HG03108 (cell line): ENCODE data around the gene KLC1.

ENCODE experiments used
- ATAC-seq: cut with Tn5 transposase; IDR thresholded peaks from one replicate; pipeline ENCODE4 v1.9.1; 2021; ENCODE audit warnings: moderate library complexity; ENCODE audit not compliant: unreplicated experiment

The KLC1 gene

DNA sequence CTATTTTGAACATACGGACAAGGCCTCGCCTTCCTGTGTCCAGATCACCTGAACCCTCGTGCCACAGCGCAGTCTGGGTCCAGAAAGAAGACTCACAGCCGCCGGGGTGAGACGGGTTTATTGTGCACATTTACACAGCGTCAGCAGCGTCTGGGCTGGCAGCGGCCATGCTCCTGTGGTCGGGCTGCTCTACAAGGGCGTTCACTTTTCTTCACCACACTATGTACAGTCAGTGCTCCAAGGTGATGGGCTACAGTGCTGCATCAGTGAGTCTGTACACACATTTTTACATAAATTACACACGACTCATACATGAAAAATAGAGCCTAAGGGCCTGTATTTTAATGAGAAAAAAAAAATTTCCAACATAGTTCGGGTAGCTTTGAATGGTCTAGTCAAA lies 104.6 kb downstream of the KLC1 start:
- ATAC-seq = no peak

DNA sequence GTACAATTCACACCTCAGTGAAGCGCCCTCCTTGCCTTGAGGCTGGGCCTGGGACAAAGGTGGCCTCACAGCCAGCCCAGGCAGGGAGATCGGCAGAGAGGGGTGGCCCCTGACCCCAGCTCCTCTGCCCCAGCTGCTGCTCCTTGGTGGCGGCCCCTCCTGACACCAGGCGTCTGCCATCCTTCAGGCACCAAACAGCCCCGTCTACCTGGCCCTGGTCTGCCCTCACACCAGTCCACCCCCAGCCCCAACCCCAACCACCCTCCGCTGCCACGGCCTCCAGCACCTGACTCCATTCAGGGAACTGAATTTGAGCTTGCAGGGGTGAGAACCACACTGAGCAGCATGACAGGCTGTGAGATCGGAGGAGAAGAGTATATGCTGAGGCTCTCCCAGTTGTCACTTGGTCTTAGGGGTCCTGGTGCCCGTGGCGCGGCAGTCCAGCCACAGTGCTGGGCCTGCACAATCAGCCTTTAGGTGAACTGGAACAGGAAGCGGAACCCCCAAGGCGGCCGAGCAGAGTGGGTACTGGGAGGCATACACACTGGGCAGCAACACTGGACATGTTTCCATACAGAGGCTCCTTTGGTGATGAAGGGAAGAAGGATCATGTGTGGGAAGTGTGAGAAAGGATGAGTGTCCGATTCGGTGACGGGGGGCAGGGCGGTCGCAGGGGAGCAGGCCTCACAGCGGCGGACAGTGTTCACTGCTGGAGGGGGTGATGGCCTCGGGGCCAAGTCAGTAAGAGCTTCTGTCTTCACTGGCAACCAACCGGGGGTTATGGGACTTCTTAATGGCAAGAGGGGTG lies 105.3 kb downstream of the KLC1 start:
- ATAC-seq = no peak

DNA sequence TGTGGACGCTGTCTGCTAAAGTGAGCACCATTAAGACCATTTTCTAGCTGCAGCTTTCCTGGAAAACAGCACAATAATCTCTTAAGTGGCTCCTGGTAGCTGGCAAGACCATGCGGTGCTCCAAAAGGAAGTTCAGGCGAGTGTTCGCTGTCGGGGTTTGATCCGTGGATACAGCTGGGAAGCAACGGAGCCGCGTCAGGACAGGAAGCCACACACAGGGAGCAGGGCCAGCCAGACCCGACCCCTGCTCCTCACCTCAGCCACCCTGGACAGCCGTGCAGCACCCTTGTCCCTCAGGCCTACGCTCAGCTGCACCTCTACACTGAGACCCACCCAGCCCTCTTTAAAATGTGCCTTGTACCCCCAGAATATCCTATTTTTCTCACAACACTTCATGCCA lies 106.0 kb downstream of the KLC1 start:
- ATAC-seq = no peak

DNA sequence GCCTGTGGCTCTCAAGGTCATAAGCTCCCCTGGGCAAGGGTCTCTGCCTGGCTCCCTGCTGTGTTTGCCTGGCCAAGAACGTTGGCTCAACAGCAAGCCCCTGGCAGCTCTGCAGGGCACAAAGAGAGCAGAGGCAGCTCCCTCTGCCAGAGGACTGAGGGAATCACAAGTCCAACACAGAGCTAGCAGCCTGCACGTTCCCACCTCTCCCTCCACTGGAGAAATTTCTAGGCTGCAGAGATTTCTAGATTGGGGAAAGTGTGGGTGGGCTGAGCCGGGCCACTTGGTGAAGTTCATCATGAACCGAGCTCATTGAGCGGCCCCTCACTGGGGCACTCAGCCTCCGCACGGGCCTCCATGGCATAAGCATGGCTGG lies 106.4 kb downstream of the KLC1 start:
- ATAC-seq = no peak

DNA sequence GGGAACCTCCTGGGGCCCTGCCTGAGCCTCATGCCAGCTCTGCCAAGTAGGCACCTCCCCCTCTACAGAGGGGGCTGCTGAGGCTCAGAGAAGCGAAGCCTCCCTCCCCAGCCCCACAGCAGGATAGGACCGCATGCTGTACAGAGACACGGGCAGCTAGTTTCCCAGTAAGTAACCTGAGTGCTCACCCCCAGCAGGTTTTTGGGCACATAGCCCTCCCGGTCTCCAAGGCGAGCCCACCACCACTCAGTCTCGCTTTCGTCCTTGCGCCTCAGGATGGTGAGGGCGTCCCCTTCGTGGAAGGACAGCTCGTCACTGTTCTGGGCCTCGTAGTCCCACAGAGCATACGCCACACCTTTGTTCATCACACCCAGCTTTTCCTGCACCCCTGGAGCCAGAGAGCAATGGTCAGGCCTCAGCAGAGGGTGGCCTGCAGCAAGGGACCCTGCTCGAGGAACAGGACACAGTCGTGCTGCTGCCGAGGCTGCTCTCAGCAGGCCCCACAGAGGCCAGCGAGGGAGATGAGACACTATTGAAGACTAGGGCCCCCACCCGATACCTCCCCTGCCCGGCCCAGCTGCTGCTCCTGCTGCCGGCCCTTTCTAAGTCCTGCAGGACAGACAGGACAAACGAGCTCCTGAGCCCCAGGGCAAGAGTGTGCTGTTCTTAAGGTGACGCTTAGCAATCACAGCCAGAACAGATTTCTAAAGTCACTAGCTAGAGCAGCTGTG lies 107.0 kb downstream of the KLC1 start:
- ATAC-seq = no peak

DNA sequence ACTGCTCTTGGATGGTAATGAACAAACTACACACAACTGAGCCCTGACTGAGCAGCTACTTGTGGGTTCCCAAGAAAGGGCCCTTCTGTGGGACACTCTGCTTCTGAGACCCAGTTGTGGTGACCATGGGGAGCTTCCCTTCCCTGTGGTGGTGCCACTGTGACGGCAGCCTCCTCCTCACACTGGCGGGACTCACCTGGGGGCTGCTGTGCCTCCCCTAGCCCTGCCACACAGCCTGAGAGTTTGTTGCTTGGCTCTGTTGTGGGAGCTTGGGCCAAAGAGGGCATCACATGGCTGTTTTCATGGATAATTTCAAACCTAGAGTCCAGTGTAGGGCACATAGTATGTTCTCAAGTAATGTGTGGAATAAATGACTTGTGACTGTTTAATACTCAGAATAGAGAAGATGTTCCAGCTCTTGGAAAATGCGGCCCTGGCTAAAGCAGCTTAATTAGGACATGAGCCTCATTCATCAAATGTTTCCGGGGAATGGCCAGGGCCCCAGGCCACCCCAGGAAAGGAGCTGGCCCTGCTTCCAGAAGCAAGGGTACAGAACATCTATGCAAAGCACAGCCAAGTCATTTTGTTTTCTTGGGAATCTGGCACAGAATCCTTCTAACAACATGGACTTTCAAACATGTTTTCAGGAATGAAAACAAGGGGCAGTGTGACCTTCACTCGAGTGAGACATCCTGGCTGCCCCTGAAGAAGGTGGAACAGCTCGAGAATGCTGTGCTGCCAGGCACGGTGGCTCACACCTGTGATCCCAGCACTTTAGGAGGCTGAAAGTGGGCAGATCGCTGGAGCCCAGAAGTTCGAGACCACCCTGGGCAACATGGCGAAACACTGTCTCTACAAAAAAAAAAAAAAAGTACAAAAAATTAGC lies 107.8 kb downstream of the KLC1 start:
- ATAC-seq = no peak

DNA sequence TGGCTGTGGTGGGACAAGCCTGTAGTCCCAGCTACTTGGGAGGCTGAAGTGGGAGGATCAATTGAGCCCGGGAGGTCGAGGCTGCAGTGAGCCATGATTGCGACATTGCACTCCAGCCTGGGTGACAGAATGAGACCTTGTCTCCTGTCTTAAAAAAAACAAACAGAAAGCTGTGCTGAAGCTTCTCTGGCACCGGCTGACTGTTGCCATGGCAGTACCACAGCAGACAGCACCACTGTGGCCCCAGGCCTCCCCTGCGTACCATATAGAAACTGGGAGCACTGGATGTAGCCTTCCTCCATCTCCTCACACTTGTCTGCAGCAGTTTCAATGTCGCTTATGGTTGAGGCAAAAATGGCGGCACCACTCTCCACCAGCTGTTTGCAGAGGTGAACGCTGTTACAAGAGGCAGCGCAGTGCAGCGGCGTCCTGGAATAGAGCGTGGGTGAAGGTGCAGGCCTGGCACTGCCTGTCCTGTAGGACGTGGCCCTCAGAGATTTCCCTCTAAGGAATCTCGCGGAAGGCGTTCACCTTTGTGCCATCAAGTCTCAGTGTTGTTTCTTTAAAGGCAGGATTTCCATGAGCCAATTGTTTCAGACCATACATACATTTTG lies 108.5 kb downstream of the KLC1 start:
- ATAC-seq = no peak

DNA sequence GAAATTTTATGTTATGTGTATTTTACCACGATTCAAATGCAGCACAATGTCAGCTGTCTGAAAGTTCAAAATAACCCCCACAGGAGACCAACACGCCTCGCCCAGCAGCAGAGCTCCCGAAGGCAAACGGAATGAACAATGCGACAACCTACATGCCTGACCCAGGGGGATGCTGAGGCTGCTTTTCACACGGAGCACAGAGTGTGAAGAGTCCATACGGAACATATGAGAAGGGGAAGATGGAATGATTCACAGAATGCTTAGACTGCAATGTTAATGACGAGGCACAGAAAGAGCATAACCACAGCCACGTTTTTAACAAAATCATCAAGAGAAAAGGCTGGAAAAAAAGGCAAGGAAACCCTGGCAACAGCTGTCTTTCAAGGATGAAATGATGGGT lies 109.2 kb downstream of the KLC1 start:
- no peak for ATAC-seq

DNA sequence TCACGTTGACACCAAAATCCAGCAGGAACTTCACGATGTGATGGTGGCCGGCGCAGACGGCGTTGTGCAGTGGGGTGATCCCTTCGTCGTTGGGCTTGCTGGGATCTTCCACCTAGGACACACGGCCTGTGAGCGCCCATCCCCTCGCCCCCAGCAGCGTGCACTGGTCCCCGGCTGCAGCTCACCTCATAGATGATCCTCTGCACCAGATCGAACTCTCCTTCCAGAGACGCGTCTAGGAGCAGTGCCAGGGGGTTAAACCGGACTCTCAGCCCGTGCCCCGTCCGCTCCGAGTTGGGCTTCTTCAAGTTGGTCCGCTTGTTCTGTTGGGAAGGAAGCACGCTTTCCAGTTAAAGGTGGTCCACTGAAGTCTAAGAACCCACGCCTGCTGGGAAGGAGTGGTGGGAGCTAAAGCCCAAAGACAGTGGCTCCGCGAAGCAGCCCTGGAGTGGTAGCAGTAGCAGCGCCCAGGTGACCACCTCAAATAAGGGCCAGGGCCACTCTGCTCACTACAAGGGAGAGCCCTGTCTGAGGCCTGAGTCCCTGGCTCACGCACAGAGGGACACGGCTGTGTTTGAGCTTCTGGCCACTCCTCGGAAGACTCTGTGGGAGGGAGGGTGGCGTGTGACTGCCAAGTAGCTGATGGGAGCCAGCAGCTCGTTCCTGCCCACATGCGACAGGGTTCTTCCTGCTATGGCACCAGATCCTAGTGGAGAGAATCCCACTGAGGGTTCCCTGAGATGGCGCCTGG lies 109.9 kb downstream of the KLC1 start:
- no peak for ATAC-seq

DNA sequence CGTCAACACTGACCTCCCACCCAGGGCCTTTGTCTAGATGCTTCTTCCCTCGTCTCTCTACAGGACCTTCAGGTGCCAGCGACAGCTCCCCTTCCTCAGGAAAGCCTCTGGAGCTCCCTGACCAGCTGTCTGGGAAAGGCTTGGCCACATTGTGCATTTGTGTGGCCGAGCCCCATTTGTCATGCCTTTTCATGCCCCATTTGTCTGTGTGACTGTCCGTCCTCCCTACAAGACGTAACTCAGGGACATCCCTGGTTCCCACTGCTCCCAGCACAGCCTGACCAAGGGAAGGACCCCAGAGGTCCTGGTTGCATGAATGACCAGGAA lies 110.4 kb downstream of the KLC1 start:
- ATAC-seq = no peak

DNA sequence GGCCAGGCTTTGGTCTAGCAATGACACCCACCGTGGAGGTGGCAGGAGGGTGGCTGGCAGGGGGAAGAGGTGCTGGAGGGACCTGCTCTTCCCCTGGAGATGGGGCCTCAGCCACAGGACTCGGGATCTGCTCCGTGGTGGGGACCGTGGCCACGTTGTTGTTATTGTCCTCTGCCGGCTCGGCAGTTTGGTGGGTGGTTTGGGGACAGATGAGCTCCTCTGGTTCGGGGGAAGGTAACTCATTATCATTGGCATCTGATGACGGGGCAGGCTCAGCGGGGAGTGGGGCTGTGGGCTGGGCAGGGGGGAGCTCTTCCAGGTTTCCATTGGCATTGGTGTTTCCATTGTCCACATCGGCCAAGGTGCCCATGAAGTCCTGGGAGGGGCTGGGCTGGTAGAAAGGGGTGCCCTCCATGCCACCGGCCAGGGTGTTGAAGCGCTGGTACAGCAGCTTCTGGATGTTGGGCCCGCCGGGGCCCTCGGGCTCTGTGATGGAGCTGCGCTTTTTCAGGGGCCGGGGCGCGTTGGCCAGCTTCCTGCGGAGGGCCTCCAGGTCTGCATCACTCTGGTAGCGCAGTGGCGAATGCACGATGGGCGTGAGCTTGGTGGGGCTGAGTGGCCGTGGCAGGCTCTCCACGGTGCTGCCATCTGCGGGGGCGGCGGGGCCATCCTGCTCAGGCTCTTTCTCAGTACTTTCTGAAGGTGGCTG lies 110.9 kb downstream of the KLC1 start:
- no peak for ATAC-seq

DNA sequence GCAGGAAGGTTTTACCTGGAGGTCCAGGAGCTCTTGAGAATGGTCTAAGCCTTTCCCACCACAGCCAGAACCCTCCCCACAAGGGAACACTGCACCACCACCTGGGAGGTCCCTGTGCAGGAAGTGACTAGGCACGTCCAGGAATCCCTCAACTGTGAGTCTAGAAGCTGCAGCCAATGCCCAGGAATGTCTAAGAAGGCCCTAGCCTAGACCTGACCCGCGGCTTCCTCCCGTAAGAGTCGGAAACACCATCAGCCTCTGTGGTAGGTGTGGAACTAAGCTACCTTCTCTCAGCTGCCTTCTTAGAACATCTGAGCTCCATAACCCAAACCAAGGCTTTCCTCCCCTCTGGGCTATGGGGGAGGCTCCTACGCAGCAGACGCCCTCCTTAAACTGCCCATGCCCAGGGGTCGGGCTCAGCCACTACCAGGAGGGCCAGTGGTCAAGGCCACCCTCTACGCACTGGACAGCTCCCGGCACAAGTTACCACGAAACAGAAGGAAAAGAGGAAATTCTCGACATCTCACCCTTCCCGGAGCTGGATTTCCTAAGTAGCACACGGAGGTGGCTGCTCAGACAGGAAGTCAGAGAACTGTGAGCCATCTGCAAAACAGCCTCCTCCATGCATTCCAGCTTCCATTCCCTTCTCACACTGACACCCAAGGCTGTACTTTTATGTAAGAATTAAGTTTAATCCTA lies 112.1 kb downstream of the KLC1 start:
- ATAC-seq = no peak

DNA sequence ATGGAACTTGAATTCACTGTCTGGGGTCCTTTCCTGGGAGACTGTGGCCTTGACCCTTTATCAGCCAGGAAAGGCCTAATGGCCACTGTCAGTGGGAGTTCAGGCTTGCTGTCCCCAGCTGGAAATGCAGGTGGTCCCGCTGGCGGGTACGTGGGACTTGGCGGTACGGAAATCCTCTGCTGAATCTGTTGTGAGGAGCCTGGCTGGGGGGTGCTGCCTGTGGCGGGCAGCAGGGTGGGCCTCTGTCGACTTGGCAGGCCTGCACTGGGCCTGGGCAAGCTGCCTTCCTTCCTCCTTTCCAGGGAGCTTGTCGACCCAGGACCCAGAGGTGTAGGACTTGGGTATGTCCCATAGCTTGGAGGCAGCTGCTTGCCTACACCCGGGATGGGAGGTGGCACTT lies 112.9 kb downstream of the KLC1 start:
- ATAC-seq = no peak

DNA sequence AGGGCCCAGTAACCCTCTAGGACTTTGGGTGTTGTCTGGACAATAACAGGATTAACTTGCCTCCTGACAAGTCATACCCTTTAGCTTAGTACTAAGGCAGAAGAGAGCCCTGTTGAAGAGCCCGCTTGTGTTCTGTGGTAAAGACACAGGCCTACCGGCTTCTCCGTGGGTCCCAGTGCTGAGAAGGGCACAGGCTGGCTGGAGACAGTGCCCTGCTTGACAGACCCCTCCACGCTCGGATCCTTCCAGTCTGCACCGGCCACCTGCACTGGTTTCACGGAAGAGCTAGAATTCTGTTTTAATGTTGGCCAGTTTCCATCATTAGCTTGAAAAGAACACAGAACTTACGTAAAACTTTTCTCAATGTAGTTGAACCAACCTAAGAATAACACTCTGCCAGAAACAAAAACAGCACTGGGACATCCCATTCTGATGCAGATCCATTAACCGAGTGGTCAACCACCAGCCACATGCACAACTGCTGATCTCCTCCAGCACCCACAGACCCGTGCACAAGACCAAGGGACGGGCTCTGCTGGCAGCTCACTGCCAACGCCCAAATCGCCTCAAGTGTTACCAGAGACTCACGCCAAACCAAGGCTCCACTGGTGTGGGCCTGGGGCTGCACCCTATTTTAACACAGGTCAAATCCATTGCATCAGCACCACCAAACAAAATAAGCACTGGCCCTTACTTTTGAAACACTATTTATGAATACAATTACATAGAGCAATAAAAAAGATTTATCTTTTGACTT lies 113.7 kb downstream of the KLC1 start:
- no peak for ATAC-seq

DNA sequence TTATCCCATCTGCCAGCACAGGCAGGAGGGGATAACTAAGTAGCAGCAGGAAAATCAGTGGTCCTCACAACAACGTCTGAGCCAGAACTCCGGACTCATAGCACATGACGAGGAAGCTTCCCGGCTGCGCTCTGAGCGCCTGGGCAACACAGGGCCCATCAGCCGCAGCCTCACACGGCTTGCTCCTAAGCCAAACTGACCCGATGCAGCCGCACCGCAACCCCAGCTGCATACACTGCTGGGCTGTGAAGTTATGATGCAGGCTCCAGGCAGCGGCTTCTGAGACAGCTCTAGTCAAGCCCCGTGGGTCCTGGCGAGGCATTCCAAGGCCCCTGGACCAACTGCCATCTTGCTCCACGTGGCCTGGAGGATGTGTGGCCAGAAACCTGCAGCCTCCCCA lies 114.7 kb downstream of the KLC1 start:
- ATAC-seq = no peak

DNA sequence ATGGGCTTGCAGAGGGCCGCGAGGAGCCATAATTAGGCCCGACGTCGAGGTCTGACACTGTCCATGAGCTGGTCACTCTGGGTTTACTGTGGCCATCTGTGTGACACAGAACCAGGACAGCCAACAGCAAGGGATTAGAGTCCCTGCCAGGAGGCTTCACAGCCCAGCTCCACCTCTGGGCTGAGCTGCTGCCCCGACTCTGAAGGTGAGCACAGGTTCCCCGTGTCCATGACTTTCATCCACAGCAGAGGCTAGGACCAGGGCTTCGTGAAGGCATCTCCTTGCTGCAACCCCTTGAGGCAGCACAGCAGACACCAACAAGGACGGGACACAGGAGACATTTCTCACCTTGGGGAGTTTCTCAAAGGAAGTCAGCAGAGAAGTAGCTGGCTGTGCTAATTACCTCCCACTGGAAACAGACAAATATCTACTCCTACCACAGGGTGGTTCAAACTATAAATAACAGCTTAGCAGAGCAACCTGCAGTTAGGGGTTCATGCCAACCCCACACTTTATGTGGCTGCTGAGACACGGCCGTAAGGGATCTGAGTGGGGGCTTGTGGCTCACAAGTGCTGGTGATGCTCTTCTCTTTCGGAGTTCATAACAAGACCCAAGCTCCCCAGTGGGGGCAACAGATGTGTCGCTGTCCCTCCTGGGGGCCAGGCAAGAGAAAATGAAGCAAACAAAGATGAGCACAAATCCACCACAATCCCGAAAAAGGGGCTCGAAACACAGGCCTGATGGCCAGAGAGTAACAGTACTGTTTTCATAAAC lies 115.8 kb downstream of the KLC1 start:
- no peak for ATAC-seq

DNA sequence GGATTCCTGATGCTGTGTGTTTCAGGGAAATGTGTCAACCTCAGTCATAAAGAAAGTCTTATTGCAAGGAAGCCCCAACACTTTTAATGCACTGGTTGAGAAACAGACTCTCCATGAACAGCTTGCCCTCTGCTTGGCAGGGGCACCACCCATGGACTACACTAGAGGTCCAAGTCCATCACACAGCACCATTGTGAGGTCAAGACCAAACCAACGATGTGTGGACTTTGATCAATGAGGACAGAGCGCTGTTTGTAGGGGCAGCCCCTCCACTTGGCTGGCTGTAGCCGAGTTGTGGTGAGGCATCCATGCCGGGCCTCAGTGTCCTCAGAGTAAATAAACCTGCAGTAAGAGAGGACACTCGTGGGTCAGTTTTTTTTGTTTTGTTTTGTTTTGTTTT lies 116.4 kb downstream of the KLC1 start:
- no peak for ATAC-seq

DNA sequence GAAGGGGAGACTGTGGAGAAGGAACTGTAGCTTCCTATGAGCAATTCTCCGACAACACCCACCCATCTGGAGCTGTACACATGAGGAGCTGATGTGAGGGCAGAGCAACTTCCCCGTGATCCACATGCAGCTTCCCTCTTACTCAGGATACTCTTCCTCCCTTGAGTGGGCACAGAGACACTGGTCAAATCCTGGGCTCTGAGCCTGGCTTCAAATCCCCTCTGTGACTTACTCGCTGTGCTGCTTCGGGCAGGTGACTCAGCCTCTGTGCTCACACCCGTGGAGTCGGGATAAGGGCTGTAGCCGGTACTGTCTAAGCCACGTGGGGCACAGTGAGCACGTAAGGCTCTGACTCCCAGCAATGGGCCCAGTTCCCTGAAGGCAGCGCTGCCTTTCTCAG lies 117.7 kb downstream of the KLC1 start:
- no peak for ATAC-seq
